HEK293 (cell line): ENCODE data around the gene CCDC50.
A peak's percentile ranks its signal among the peaks of the same experiment; 100 is the strongest.

ENCODE experiments used
- CTCF ChIA-PET: fragments of 350-600 bp; formaldehyde crosslinking; extraction: SDS; loops from one replicate; lab custom pipeline; 2021; ENCODE audit warnings: antibody characterized with exemption; lab: Yijun Ruan, JAX
- POLR2A ChIA-PET: fragments of 300-600 bp; formaldehyde crosslinking; extraction: SDS; loops from one replicate; lab custom pipeline; 2020; ENCODE audit warnings: antibody characterized with exemption, inconsistent platforms; lab: Yijun Ruan, JAX
- H3K27ac ChIP-seq: fragments of 200-500 bp; sonication (Bioruptor generic); 2 replicates; pipeline ENCODE4 v1.5.1; 2014; ENCODE audit warnings: low read depth, low read length, control low read depth, inconsistent platforms; ENCODE audit errors: extremely low read depth
- H3K36me3 ChIP-seq, 2 experiments: fragments of 200-500 bp in 1 of 2; sonication (Bioruptor generic) in 1 of 2; 1 replicate in 1 of 2; 2 replicates in 1 of 2; pipeline ENCODE4 v1.5.1; 2014 to 2017; ENCODE audit warnings: inconsistent platforms in 2 of 2, low read length in 2 of 2; ENCODE audit not compliant: control insufficient read depth in 2 of 2, insufficient read depth in 1 of 2
- H3K4me1 ChIP-seq: fragments of 200-500 bp; sonication (Bioruptor generic); 2 replicates; pipeline ENCODE4 v1.5.1; 2014; ENCODE audit warnings: mild to moderate bottlenecking, low read length, inconsistent platforms; ENCODE audit not compliant: control insufficient read depth, insufficient read depth
- H3K4me3 ChIP-seq: 2 replicates; pipeline ENCODE4 v1.5.1; 2011; ENCODE audit warnings: low read depth, mild to moderate bottlenecking, control low read depth, low read length, moderate library complexity
- H3K9me3 ChIP-seq: fragments of 200-500 bp; sonication (Bioruptor generic); 2 replicates; pipeline ENCODE4 v1.5.1; 2014; ENCODE audit warnings: low read depth, low read length, inconsistent platforms; ENCODE audit not compliant: control insufficient read depth, insufficient read depth
- BCL11A ChIP-seq: fragments of 450-650 bp; formaldehyde crosslinking; IDR thresholded peaks from 2 replicates; pipeline ENCODE4 v1.5.1; 2016; ENCODE audit warnings: low read depth, missing biosample characterization, missing genetic modification characterization
- CTCF ChIP-seq: fragments of 450-650 bp; formaldehyde crosslinking; IDR thresholded peaks from 2 replicates; pipeline ENCODE4 v1.5.1; 2016; ENCODE audit warnings: missing biosample characterization, missing genetic modification characterization
- FEZF1 ChIP-seq: fragments of 450-650 bp; formaldehyde crosslinking; IDR thresholded peaks from 2 replicates; pipeline ENCODE4 v1.5.1; 2016; ENCODE audit warnings: missing biosample characterization, missing genetic modification characterization
- GFI1B ChIP-seq: fragments of 450-650 bp; formaldehyde crosslinking; IDR thresholded peaks from 2 replicates; pipeline ENCODE4 v1.5.1; 2016; ENCODE audit warnings: missing biosample characterization, missing genetic modification characterization
- GLI2 ChIP-seq: fragments of 450-650 bp; formaldehyde crosslinking; IDR thresholded peaks from 2 replicates; pipeline ENCODE4; 2017; ENCODE audit warnings: missing biosample characterization, missing genetic modification characterization, low read depth, borderline replicate concordance
- GLI4 ChIP-seq: fragments of 450-650 bp; formaldehyde crosslinking; IDR thresholded peaks from 2 replicates; pipeline ENCODE4 v1.5.1; 2016; ENCODE audit warnings: missing biosample characterization, missing genetic modification characterization
- GLIS1 ChIP-seq: fragments of 450-650 bp; formaldehyde crosslinking; IDR thresholded peaks from 2 replicates; pipeline ENCODE4 v1.5.1; 2016; ENCODE audit warnings: missing biosample characterization, missing genetic modification characterization
- IKZF3 ChIP-seq: fragments of 450-650 bp; IDR thresholded peaks from 2 replicates; pipeline ENCODE4 v1.5.0; 2018; ENCODE audit warnings: missing biosample characterization, mild to moderate bottlenecking, missing genetic modification characterization, moderate library complexity
- KLF9 ChIP-seq: fragments of 450-650 bp; formaldehyde crosslinking; IDR thresholded peaks from 2 replicates; pipeline ENCODE4 v1.5.1; 2016; ENCODE audit warnings: missing biosample characterization, missing genetic modification characterization, low read depth
- PRDM1 ChIP-seq: fragments of 450-650 bp; formaldehyde crosslinking; IDR thresholded peaks from 2 replicates; pipeline ENCODE4; 2016; ENCODE audit warnings: missing biosample characterization, missing genetic modification characterization
- PRDM4 ChIP-seq: fragments of 450-650 bp; formaldehyde crosslinking; IDR thresholded peaks from 2 replicates; pipeline ENCODE4 v1.5.1; 2017; ENCODE audit warnings: missing biosample characterization, missing genetic modification characterization
- RBAK ChIP-seq: fragments of 450-650 bp; formaldehyde crosslinking; IDR thresholded peaks from 2 replicates; pipeline ENCODE4 v1.5.1; 2016; ENCODE audit warnings: missing biosample characterization, missing genetic modification characterization
- TSHZ1 ChIP-seq: fragments of 450-650 bp; formaldehyde crosslinking; IDR thresholded peaks from 2 replicates; pipeline ENCODE4 v1.5.1; 2016; ENCODE audit warnings: missing biosample characterization, missing genetic modification characterization, borderline replicate concordance
- ZBTB17 ChIP-seq: fragments of 450-650 bp; formaldehyde crosslinking; IDR thresholded peaks from 2 replicates; pipeline ENCODE4 v1.5.1; 2016; ENCODE audit warnings: missing biosample characterization, missing genetic modification characterization
- ZBTB6 ChIP-seq: fragments of 450-650 bp; formaldehyde crosslinking; IDR thresholded peaks from 2 replicates; pipeline ENCODE4 v1.5.1; 2017; ENCODE audit warnings: missing biosample characterization, missing genetic modification characterization
- ZFP41 ChIP-seq: fragments of 450-650 bp; formaldehyde crosslinking; IDR thresholded peaks from 2 replicates; pipeline ENCODE4 v1.5.1; 2016; ENCODE audit warnings: missing biosample characterization, missing genetic modification characterization, borderline replicate concordance
- ZNF10 ChIP-seq: fragments of 450-650 bp; formaldehyde crosslinking; IDR thresholded peaks from 2 replicates; pipeline ENCODE4 v1.5.1; 2017; ENCODE audit warnings: missing biosample characterization, missing genetic modification characterization
- ZNF174 ChIP-seq: fragments of 450-650 bp; formaldehyde crosslinking; IDR thresholded peaks from 2 replicates; pipeline ENCODE4 v1.5.0; 2017; ENCODE audit warnings: missing biosample characterization, mild to moderate bottlenecking, missing genetic modification characterization
- ZNF184 ChIP-seq: fragments of 450-650 bp; IDR thresholded peaks from 2 replicates; pipeline ENCODE4 v1.5.1; 2018; ENCODE audit warnings: missing biosample characterization, mild to moderate bottlenecking, missing genetic modification characterization
- ZNF398 ChIP-seq: fragments of 450-650 bp; formaldehyde crosslinking; IDR thresholded peaks from 2 replicates; pipeline ENCODE4 v1.5.1; 2017; ENCODE audit warnings: missing biosample characterization, missing genetic modification characterization
- ZNF549 ChIP-seq: fragments of 450-650 bp; IDR thresholded peaks from 2 replicates; pipeline ENCODE4 v1.5.1; 2018; ENCODE audit warnings: missing biosample characterization, missing genetic modification characterization, mild to moderate bottlenecking, inconsistent platforms, moderate library complexity
- ZNF596 ChIP-seq: fragments of 450-650 bp; IDR thresholded peaks from 2 replicates; pipeline ENCODE4 v1.5.0; 2018; ENCODE audit warnings: missing biosample characterization, mild to moderate bottlenecking, missing genetic modification characterization, moderate library complexity
- ZNF623 ChIP-seq: fragments of 450-650 bp; formaldehyde crosslinking; IDR thresholded peaks from 2 replicates; pipeline ENCODE4 v1.5.1; 2016; ENCODE audit warnings: missing biosample characterization, missing genetic modification characterization
- ZNF692 ChIP-seq: fragments of 450-650 bp; formaldehyde crosslinking; IDR thresholded peaks from 2 replicates; pipeline ENCODE4 v1.5.1; 2016; ENCODE audit warnings: missing biosample characterization, missing genetic modification characterization

CCDC50 gene

GRCh38 chr3:191348098-191348497, 18.9 kb downstream of the CCDC50 start:
- POLR2A ChIA-PET = interaction anchor here (0.9 kb wide), 1 partner anchor 18 kb away, joined by 4 read pairs; the partner anchor contains the start of genes CCDC50 and UTS2B
- Histone ChIP-seq H3K4me3 (no peak overlapping the region), H3K4me1 (peaks cover 18% of the 10 kb centered on the region), H3K9me3 (no peaks in the 10 kb centered on the region), H3K27ac (no peak overlapping the region), H3K36me3 (no peaks in the 10 kb centered on the region)
- CTCF ChIA-PET = no interaction called here
- TF ChIP-seq ZNF623 = no peak
- TF ChIP-seq GFI1B = no peak
- TF ChIP-seq ZNF174 = no peak
- TF ChIP-seq ZNF692 (tag by site-specific recombination) = no peak
- no peak for TF ChIP-seq KLF9 (tag by site-specific recombination)
- TF ChIP-seq GLI4 = no peak
- TF ChIP-seq TSHZ1 = no peak
- TF ChIP-seq ZNF184 (tag by site-specific recombination) = no peak
- TF ChIP-seq ZNF398 (tag by site-specific recombination) = no peak
- TF ChIP-seq CTCF (tag by site-specific recombination) = no peak
- TF ChIP-seq ZBTB6 = no peak
- no peak for TF ChIP-seq BCL11A

GRCh38 chr3:191350396-191351090, 21.3 kb downstream of the CCDC50 start:
- H3K4me3 ChIP-seq = no peak overlapping the region
- peaks cover 13% of the 10 kb centered on the region for H3K4me1 ChIP-seq
- H3K27ac ChIP-seq = no peak overlapping the region
- no peaks in the 10 kb centered on the region for H3K9me3 ChIP-seq
- CTCF ChIA-PET = no interaction called here
- H3K36me3 ChIP-seq = no peaks in the 10 kb centered on the region
- POLR2A ChIA-PET = no interaction called here
- TF ChIP-seq RBAK (tag by site-specific recombination) (no peak), ZBTB17 (tag by site-specific recombination) (peak; percentile 91), ZNF549 (tag by site-specific recombination) (no peak), PRDM1 (tag by site-specific recombination) (peak; percentile 66; the same call in 1 of the 2 replicates), PRDM4 (peak; percentile 41; the same call in 1 of the 2 replicates), FEZF1 (tag by site-specific recombination) (peak; percentile 88), ZFP41 (tag by site-specific recombination) (no peak), ZNF10 (tag by site-specific recombination) (no peak), GLIS1 (tag by site-specific recombination) (peak; percentile 87), ZNF596 (tag by site-specific recombination) (no peak), IKZF3 (tag by site-specific recombination) (0 out of 2 replicates have a peak, but pooled peaks have one; percentile 20), GLI2 (tag by site-specific recombination) (no peak)
